Skeletal muscle satellite cell (primary cell): ENCODE results near the gene DIS3L2.
"Not testable (repeated sequence)": the region's sequence is repeated elsewhere in the genome, so short reads cannot be mapped to it uniquely, and the experiment has no call there.

Source experiments
- H3K27me3 ChIP-seq: 2 replicates; pipeline ENCODE4 v1.7.0; 2013; ENCODE audit warnings: low read length; ENCODE audit not compliant: control insufficient read depth, insufficient read depth
- H3K36me3 ChIP-seq: 2 replicates; pipeline ENCODE4 v1.7.0; 2013; ENCODE audit warnings: mild to moderate bottlenecking, control low read depth, low read length; ENCODE audit not compliant: insufficient read depth
- H3K4me1 ChIP-seq: 2 replicates; pipeline ENCODE4 v1.7.0; 2013; ENCODE audit warnings: low read length; ENCODE audit not compliant: control insufficient read depth, insufficient read depth
- H3K4me2 ChIP-seq: 2 replicates; pipeline ENCODE4 v1.7.0; 2013; ENCODE audit warnings: mild to moderate bottlenecking, low read length
- H3K4me3 ChIP-seq: 2 replicates; pipeline ENCODE4 v1.7.0; 2013; ENCODE audit warnings: low read length
- H3K9ac ChIP-seq: 2 replicates; pipeline ENCODE4 v1.7.0; 2013; ENCODE audit warnings: mild to moderate bottlenecking, low read depth, low read length, moderate library complexity
- H3K9me3 ChIP-seq: replicated peaks from 2 replicates; pipeline ENCODE4 v1.7.0; 2013; ENCODE audit warnings: mild to moderate bottlenecking, control low read depth, low read length

DIS3L2 gene

DNA sequence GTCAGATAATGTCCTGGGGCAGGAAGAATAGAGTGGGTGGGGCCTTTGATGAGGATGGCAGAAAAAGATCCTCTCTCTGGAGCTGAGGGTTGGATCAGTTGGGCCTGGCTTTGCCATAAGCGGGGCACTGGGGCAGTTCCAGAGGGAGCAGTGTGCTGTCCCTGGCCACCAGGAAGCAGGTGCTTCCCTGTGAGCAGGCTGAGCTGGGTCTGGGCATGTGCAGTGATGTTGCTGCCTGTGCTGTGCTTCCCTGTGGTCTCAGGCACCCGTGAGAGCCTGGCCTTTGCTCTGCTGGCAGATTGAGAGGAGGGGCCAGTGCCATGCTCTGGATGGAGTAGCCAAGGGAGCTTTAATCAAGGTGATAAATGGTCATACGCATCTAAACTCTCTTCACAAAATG lies 20.7 kb upstream of the DIS3L2 start:
- H3K4me3 ChIP-seq, result no peak overlapping the region
- H3K9me3 ChIP-seq, result no peaks in the 10 kb centered on the region
- no peaks in the 10 kb centered on the region for H3K4me1 ChIP-seq
- peaks cover 25% of the 10 kb centered on the region for H3K27me3 ChIP-seq
- H3K4me2 ChIP-seq, result no peak overlapping the region
- H3K36me3 ChIP-seq, result no peaks in the 10 kb centered on the region
- no peak overlapping the region for H3K9ac ChIP-seq

GRCh38 chr2:231941673-231942072 lies 19.8 kb upstream of the DIS3L2 start:
- Histone ChIP-seq H3K9ac (no peak overlapping the region), H3K9me3 (no peaks in the 10 kb centered on the region), H3K4me3 (no peak overlapping the region), H3K36me3 (no peaks in the 10 kb centered on the region), H3K27me3 (peaks cover 25% of the 10 kb centered on the region), H3K4me1 (no peaks in the 10 kb centered on the region), H3K4me2 (no peak overlapping the region)

- H3K4me2 ChIP-seq, result no peak overlapping the region
- no peaks in the 10 kb centered on the region for H3K36me3 ChIP-seq
These were observed 19.3 kb upstream of the DIS3L2 start for GRCh38 chr2:231942180-231942579.

GRCh38 chr2:231946241-231946814 lies 15.2 kb upstream of the DIS3L2 start:
- H3K9me3 ChIP-seq, result no peaks in the 10 kb centered on the region
- no peaks in the 10 kb centered on the region for H3K4me1 ChIP-seq
- no peak overlapping the region for H3K9ac ChIP-seq
- H3K36me3 ChIP-seq, result no peaks in the 10 kb centered on the region
- H3K4me3 ChIP-seq, result no peak overlapping the region
- peaks cover 31% of the 10 kb centered on the region for H3K27me3 ChIP-seq
- no peak overlapping the region for H3K4me2 ChIP-seq

More at GRCh38 chr2:231942180-231942579, 19.3 kb upstream of the DIS3L2 start:
- no peak overlapping the region for H3K4me3 ChIP-seq
- H3K4me1 ChIP-seq, result no peaks in the 10 kb centered on the region
- H3K27me3 ChIP-seq, result peaks cover 29% of the 10 kb centered on the region
- no peak overlapping the region for H3K9ac ChIP-seq
- H3K9me3 ChIP-seq, result no peaks in the 10 kb centered on the region

GRCh38 chr2:231947112-231947511 lies 14.4 kb upstream of the DIS3L2 start:
- H3K4me3 ChIP-seq, H3K4me2 ChIP-seq, H3K36me3 ChIP-seq, H3K4me1 ChIP-seq, H3K9ac ChIP-seq, H3K9me3 ChIP-seq: not testable (repeated sequence)
- H3K27me3 ChIP-seq, result peaks cover 28% of the 10 kb centered on the region

GRCh38 chr2:231947694-231948093 lies 13.8 kb upstream of the DIS3L2 start:
- H3K9me3 ChIP-seq, result no peaks in the 10 kb centered on the region
- no peak overlapping the region for H3K4me2 ChIP-seq
- no peak overlapping the region for H3K9ac ChIP-seq
- no peaks in the 10 kb centered on the region for H3K4me1 ChIP-seq
- H3K27me3 ChIP-seq, result peaks cover 28% of the 10 kb centered on the region
- H3K36me3 ChIP-seq, result no peaks in the 10 kb centered on the region
- H3K4me3 ChIP-seq, result no peak overlapping the region

GRCh38 chr2:231951452-231952035 lies 10.0 kb upstream of the DIS3L2 start:
- H3K9ac ChIP-seq, result no peak overlapping the region
- no peak overlapping the region for H3K4me3 ChIP-seq
- no peaks in the 10 kb centered on the region for H3K9me3 ChIP-seq
- H3K4me1 ChIP-seq, result no peaks in the 10 kb centered on the region
- H3K27me3 ChIP-seq, result peaks cover 36% of the 10 kb centered on the region
- no peaks in the 10 kb centered on the region for H3K36me3 ChIP-seq
- no peak overlapping the region for H3K4me2 ChIP-seq

DNA sequence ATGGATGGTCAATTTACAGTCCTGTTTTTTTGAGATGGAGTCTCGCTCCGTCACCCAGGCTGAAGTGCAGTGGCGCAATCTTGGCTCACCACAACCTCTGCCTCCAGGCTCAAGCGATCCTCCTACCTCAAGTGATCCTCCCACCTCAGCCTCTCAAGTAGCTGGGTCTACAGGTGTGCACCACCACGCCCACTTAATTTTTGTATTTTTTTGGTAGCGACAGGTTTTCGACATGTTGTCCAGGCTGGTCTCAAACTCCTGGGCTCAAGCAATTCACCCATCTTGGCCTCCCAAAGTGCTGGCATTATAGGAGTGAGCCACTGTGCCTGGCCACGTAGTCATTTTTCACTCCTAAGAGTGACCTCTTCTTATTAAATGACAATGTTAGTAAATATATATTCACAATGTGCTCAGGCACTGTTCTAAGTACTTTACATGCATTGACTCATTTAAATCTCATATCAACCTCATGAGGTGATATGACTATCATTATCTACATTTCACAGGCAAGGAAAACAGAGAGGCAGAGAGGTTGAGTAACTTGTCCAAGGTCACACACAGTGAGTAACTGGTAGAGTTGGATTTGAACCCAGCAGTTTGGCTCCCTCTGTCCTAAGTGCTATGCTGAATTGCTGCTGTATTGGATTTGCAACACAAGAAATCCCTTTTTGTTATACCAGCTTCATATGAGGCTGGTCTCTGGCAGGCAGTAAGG lies 5.6 kb upstream of the DIS3L2 start:
- Histone ChIP-seq H3K36me3 (no peaks in the 10 kb centered on the region), H3K9ac (no peak overlapping the region), H3K9me3 (no peaks in the 10 kb centered on the region), H3K27me3 (peaks cover 22% of the 10 kb centered on the region), H3K4me3 (no peak overlapping the region), H3K4me2 (no peak overlapping the region), H3K4me1 (peaks cover 2% of the 10 kb centered on the region)

DNA sequence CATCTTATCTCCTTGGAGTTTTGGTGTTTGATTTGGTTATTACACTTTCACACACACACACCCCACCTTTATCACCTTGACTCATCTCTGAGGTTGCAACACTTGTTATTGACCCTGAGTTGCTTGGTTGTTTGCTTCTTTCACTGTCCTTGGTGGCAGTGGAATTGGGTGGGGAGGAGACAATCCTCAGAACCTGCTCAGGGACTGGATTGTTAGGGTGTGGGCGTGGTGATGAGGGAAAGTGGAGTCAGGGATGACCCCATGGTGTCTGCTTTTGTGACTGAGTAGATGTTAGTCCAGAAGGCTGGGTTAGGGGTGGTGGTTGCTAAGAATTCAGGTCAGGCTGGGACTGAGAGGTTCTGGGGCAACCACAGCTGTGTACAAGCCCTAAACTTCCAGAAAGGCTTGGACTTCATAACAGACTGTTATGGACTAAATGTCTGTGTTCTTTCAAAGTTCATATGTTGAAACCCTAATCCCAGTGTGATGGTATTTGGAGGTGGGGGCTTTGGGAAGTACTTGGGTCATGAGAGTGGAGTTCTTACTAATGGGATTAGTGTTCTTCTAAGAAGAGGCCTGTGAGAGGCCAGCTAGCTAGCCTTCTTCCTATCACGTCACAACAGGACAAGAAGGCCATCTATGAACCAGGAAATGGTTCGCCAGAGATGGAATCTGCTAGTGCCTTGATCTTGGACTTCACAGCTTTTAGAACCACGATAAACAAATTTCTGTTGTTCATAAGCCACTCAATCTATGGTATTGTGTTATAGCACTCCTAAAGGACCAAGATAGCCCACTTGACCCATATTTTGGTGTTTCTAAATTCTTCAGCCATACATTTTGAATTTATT lies 3.4 kb upstream of the DIS3L2 start:
- H3K36me3 ChIP-seq, result no peaks in the 10 kb centered on the region
- H3K27me3 ChIP-seq, result peaks cover 13% of the 10 kb centered on the region
- no peak overlapping the region for H3K9ac ChIP-seq
- H3K4me2 ChIP-seq, result no peak overlapping the region
- H3K9me3 ChIP-seq, result no peaks in the 10 kb centered on the region
- H3K4me3 ChIP-seq, result no peak overlapping the region
- H3K4me1 ChIP-seq, result peaks cover 5% of the 10 kb centered on the region

GRCh38 chr2:231960810-231961348 lies 634 bp upstream of the DIS3L2 start:
- Histone ChIP-seq H3K9ac (peak overlapping the region; percentile 96), H3K4me3 (peak overlapping the region; percentile 99), H3K4me1 (peaks cover 5% of the 10 kb centered on the region), H3K27me3 (peaks cover 4% of the 10 kb centered on the region), H3K9me3 (no peaks in the 10 kb centered on the region), H3K36me3 (no peaks in the 10 kb centered on the region), H3K4me2 (peak overlapping the region; percentile 89)

- no peak overlapping the region for H3K4me2 ChIP-seq
- H3K27me3 ChIP-seq, result no peaks in the 10 kb centered on the region
- no peaks in the 10 kb centered on the region for H3K36me3 ChIP-seq
These were observed 3.6 kb downstream of the DIS3L2 start for GRCh38 chr2:231965102-231965501.

More at GRCh38 chr2:231965102-231965501, 3.6 kb downstream of the DIS3L2 start:
- H3K4me1 ChIP-seq, result peaks cover 5% of the 10 kb centered on the region
- H3K9ac ChIP-seq, result no peak overlapping the region
- no peaks in the 10 kb centered on the region for H3K9me3 ChIP-seq
- H3K4me3 ChIP-seq, result no peak overlapping the region
